AG10803 (cell line): Measurements from ENCODE around the gene COASY.
"Not testable (repeated sequence)": the region's sequence is repeated elsewhere in the genome, so short reads cannot be mapped to it uniquely, and the experiment has no call there.

ENCODE experiments used
- DNase-seq: peaks from one replicate; pipeline ENCODE4 v3.0.0; 2010; ENCODE audit warnings: low read depth
- H3K4me3 ChIP-seq: 2 replicates; pipeline ENCODE4 v1.5.1; 2011; ENCODE audit warnings: mild to moderate bottlenecking, low read length, control low read depth
- CTCF ChIP-seq: conservative IDR thresholded peaks from 2 replicates; pipeline ENCODE4 v1.5.1; 2011; ENCODE audit warnings: mild to moderate bottlenecking, low read length, control low read depth, inconsistent platforms

COASY gene

GRCh38 chr17:42554250-42555121 lies 7.5 kb upstream of the COASY start:
- peak overlapping the region; percentile 91 for H3K4me3 ChIP-seq
- no peak for TF ChIP-seq CTCF
- peak; percentile 63 for DNase-seq

DNA sequence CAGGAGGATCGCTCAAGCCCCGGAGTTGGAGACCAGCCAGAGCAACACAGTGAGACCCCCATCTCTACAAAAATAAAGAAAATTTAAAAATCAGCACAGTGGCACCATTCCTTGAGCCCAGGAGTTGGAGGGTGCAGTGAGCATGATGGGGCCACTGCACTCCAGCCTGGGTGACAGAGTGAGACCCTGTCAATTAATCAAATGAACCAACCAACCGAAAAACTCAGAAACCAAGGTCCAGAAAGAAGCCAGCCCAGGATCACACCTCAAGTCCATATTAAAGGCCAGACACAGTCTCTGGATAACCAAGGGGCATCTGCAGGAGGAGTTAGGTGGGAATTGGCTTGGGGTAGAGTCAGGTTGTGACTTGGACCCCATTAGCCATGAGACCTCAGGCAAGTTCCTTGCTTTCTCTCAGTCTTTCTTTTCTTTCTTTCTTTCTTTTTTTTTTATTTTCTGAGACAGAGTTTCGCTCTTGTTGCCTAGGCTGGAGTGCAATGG lies 6.8 kb upstream of the COASY start:
- peak overlapping the region; percentile 91 for H3K4me3 ChIP-seq
- no peak for TF ChIP-seq CTCF
- DNase-seq: no peak

DNA sequence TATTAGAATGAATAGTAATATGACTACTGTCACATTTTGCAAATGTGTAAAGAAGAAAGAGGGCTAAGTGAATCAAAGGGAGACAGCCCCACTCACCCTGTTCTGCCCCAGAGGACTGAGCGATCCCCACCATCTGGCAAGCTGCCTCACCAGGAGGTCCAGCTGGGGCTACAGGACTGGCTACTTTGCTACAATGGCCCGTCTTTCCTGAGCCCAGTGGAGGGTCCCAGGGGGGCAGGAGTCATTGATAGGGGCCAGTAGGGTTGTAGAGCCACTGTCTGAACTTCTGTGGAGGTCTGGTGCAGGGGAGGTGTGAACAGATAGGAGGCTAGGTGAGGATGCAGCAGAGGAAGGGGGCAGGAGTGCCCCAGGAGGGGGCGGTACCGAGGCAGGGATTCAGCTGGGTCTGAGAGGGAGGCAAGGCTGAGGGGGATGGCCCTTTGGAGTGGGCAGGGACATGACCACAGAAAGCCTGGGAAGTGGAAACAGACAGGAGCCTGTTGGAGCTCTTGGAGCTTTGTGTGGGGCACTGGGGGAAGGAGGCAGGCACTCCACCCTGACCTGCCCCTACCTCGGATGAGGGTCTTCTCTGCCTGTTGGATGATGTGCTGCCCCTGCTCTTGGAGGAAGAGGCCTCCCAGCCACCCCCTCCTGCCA lies 5.9 kb upstream of the COASY start:
- TF ChIP-seq CTCF: 0 out of 2 replicates have a peak, but pooled peaks have one; percentile 14
- H3K4me3 ChIP-seq, DNase-seq: not testable (repeated sequence)

GRCh38 chr17:42559075-42559474 lies 2.9 kb upstream of the COASY start:
- DNase-seq: no peak
- H3K4me3 ChIP-seq: no peak overlapping the region
- TF ChIP-seq CTCF: no peak

DNA sequence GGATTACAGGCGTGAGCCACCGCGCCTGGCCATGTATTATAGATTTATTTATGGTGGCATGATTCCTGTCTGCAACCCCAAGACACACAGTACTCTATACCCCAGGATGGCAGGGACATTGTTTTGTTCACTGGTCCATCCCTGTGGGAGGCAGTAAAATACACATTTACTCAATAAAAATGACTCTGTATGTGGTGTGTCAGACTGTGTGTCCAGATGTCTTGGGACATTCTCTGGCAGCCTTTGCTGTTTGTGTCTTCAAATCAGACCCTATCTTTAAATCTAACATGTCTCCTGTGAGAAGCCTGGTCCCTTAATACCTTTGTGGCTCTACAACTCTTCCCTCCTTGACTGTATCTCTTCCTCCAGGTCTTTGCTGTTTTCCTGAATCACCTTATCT lies 1.7 kb upstream of the COASY start:
- DNase-seq: no peak
- TF ChIP-seq CTCF: no peak
- H3K4me3 ChIP-seq: no peak overlapping the region

GRCh38 chr17:42562388-42563142 lies 617 bp downstream of the COASY start:
- DNase-seq: peak; percentile 25
- peak overlapping the region; percentile 95 for H3K4me3 ChIP-seq

More at GRCh38 chr17:42562388-42563142, 617 bp downstream of the COASY start:
- no peak for TF ChIP-seq CTCF
